ENCODE results near the gene ZNF79. TPM values are rescaled to one million over a fixed set of nuclear protein-coding genes. Genes with fewer than 3 reads are reported as not detected.
A peak's percentile ranks its signal among the peaks of the same experiment; 100 is the strongest.

Gene ZNF79
- total and polyA plus RNA-seq, 9 of the 15 experiments (the other 6 are each of a cell fraction or from before 2014, with no cell fraction given), result 0.62 to 7.0 (median 4.1) TPM

DNA sequence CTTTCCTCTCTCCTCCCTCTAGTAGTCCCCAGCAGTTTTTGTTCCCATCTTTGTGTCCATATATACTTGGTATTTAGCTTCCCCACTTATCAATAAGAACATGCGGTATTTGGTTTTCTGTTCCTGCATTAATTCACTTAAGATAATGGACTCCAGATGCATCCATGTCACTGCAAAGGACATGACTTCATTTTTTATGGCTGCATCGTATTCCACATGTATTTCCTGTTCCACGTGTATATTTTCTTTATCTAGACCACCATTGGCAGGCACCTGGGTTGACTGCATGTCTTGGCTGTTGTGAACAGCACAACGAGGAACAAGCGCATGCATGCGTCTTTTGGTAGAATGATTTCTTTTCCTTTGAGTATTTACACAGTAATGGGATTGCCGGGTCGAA, 6.2 kb downstream of the ZNF79 start:
- Histone ChIP-seq H3K27ac (ENCODE audit: extremely low read depth, low read depth, low read length) (no peak overlapping the region), H3K9me3 (replicated peaks; ENCODE audit: control insufficient read depth, insufficient read depth, low read depth, low read length) (no peaks in the 10 kb centered on the region), H3K9ac (ENCODE audit: insufficient read depth in 1 of 2, low read depth in 2 of 2, low read length in 2 of 2) (no peak overlapping the region), H3K4me1 (replicated peaks in 1 of 2; ENCODE audit: control insufficient read depth in 2 of 2, insufficient read depth in 2 of 2, low read length in 2 of 2) (peaks cover 4 to 8% of the 10 kb centered on the region in 2 experiments; a peak in 4 of 5 replicates), H3K36me3 (ENCODE audit: control insufficient read depth, insufficient read depth, low read length) (peaks cover 64% of the 10 kb centered on the region), H3K79me2 (ENCODE audit: control insufficient read depth, insufficient read depth, low read length) (peaks cover 23% of the 10 kb centered on the region), H3K4me2 (ENCODE audit: insufficient read depth, low read length) (no peak overlapping the region), H3K9me1 (ENCODE audit: control insufficient read depth, insufficient read depth, low read length) (no peaks in the 10 kb centered on the region), H3K27me3 (ENCODE audit: control insufficient read depth in 2 of 2, insufficient read depth in 2 of 2, low read length in 2 of 2) (no peaks in the 10 kb centered on the region), H2AFZ (ENCODE audit: low read depth, low read length) (no peak overlapping the region), H3K4me3 (no peak overlapping the region), H4K20me1 (replicated peaks; ENCODE audit: control insufficient read depth, insufficient read depth, low read length) (no peaks in the 10 kb centered on the region)
- in situ Hi-C loops (cut with MboI), result no loop called here
- ATAC-seq (no peak), FAIRE-seq (no peak), DNase-seq (ENCODE audit: extremely low read depth in 1 of 4, low spot score in 3 of 4) (no peak)
- 90% methylated on average over 8 of the region's 8 CpGs for WGBS (ENCODE audit: insufficient coverage, low coverage, missing lambda C conversion rate)
- CTCF ChIA-PET (ENCODE audit: low intra/inter-chr PET ratio), result no interaction called here
- peak; percentile 69 for TF ChIP-seq ZNF146 (CRISPR knock-in tag; IDR thresholded peaks at IDR 0.05; ENCODE audit: unreplicated experiment)
- TF ChIP-seq ZNF140 (CRISPR knock-in tag; IDR thresholded peaks at IDR 0.05), result no peak
- TF ChIP-seq TCF7 (IDR thresholded peaks at IDR 0.05; ENCODE audit: borderline replicate concordance), result no peak
- TF ChIP-seq BCOR (IDR thresholded peaks at IDR 0.05), result no peak
- TF ChIP-seq RBM25 (IDR thresholded peaks at IDR 0.05; ENCODE audit: low read depth, low read length, severe bottlenecking), result peak; percentile 11
- TF ChIP-seq POLR2AphosphoS2 (IDR thresholded peaks at IDR 0.05; ENCODE audit: low read length), result no peak
- POLR2A ChIA-PET, result interaction anchor here (0.6 kb wide), 1 partner anchor 17 kb away, joined by 3 read pairs; no protein-coding TSS in a partner anchor
- intact Hi-C loops (cut with micrococcal nuclease), result no loop called here
- BruUV-seq (replicated peaks), result no TSS peak

DNA sequence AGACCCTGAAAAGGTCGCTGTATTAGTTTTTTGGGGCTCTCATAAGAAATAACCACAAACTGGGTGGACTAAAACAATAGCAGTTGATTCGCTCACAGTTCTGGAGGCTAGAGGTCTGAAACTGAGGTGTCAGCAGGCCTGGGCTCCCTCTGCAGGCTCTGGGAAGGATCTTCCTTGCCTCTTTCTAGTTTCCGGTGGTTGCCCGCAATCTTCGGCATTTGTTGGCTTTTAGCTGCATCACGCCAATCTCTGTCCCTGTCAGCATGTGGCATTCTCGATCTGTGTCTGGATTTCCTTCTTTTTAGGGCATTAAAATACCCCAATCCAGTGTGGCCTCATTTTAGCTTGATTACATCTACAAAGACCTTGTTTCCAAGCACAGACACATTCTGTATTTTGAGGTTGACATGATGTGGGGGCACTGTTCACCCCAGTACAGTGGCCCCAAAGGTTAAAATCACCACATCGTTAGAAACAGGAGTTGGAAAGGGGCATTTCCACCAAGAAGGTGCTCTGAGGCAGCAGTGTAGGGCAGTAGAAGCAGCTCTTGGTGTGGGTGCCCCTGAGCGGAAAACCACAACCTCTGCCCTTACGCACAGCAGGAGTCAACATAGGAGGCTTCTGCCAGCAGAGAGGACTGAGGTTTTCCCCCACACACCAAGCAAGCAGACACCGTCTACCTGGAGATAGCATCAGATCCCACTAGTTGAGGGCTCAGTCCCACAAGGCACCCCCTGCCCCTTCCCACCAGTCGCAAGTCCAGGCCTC, 13.5 kb downstream of the ZNF79 start:
- Histone ChIP-seq H3K27me3 (ENCODE audit: control insufficient read depth in 2 of 2, insufficient read depth in 2 of 2, low read length in 2 of 2) (no peaks in the 10 kb centered on the region), H3K4me3 (no peak overlapping the region), H3K27ac (ENCODE audit: extremely low read depth, low read depth, low read length) (no peak overlapping the region), H3K79me2 (ENCODE audit: control insufficient read depth, insufficient read depth, low read length) (no peaks in the 10 kb centered on the region), H3K36me3 (ENCODE audit: control insufficient read depth, insufficient read depth, low read length) (peaks cover 84% of the 10 kb centered on the region), H4K20me1 (replicated peaks; ENCODE audit: control insufficient read depth, insufficient read depth, low read length) (no peaks in the 10 kb centered on the region), H2AFZ (ENCODE audit: low read depth, low read length) (no peak overlapping the region), H3K9me1 (ENCODE audit: control insufficient read depth, insufficient read depth, low read length) (no peaks in the 10 kb centered on the region), H3K4me1 (replicated peaks in 1 of 2; ENCODE audit: control insufficient read depth in 2 of 2, insufficient read depth in 2 of 2, low read length in 2 of 2) (no peaks in the 10 kb centered on the region), H3K9ac (ENCODE audit: insufficient read depth in 1 of 2, low read depth in 2 of 2, low read length in 2 of 2) (no peak overlapping the region), H3K4me2 (ENCODE audit: insufficient read depth, low read length) (no peak overlapping the region), H3K9me3 (replicated peaks; ENCODE audit: control insufficient read depth, insufficient read depth, low read depth, low read length) (no peaks in the 10 kb centered on the region)
- intact Hi-C loops (cut with micrococcal nuclease) (no loop called here), in situ Hi-C loops (cut with MboI) (no loop called here)
- POLR2A ChIA-PET, result no interaction called here
- no TSS peak for BruUV-seq (replicated peaks)
- ATAC-seq (no peak), DNase-seq (ENCODE audit: extremely low read depth in 1 of 4, low spot score in 3 of 4) (no peak), FAIRE-seq (peak; percentile 19)
- 88% methylated on average over 11 of the region's 12 CpGs for WGBS (ENCODE audit: insufficient coverage, low coverage, missing lambda C conversion rate)
- CTCF ChIA-PET (ENCODE audit: low intra/inter-chr PET ratio), result no interaction called here
- no peak for TF ChIP-seq CHD2 (IDR thresholded peaks at IDR 0.05; ENCODE audit: low read depth, low read length)
- TF ChIP-seq, protein P1, sequence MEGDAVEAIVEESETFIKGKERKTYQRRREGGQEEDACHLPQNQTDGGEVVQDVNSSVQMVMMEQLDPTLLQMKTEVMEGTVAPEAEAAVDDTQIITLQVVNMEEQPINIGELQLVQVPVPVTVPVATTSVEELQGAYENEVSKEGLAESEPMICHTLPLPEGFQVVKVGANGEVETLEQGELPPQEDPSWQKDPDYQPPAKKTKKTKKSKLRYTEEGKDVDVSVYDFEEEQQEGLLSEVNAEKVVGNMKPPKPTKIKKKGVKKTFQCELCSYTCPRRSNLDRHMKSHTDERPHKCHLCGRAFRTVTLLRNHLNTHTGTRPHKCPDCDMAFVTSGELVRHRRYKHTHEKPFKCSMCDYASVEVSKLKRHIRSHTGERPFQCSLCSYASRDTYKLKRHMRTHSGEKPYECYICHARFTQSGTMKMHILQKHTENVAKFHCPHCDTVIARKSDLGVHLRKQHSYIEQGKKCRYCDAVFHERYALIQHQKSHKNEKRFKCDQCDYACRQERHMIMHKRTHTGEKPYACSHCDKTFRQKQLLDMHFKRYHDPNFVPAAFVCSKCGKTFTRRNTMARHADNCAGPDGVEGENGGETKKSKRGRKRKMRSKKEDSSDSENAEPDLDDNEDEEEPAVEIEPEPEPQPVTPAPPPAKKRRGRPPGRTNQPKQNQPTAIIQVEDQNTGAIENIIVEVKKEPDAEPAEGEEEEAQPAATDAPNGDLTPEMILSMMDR (IDR thresholded peaks at IDR 0.05 in 2 of 3, conservative IDR thresholded peaks at IDR 0.05 in 1 of 3; ENCODE audit: insufficient read depth in 2 of 3, low read depth in 1 of 3, low read length in 3 of 3), result peak; percentile 23 to 34 (median 28); a peak in 2 of 6 replicates
- no peak for TF ChIP-seq IFI16 (CRISPR knock-in tag; IDR thresholded peaks at IDR 0.05)
- no peak for TF ChIP-seq NR2F6 (CRISPR knock-in tag; IDR thresholded peaks at IDR 0.05)
- no peak for TF ChIP-seq KLF6 (CRISPR knock-in tag; IDR thresholded peaks at IDR 0.05; ENCODE audit: borderline replicate concordance)
